Endothelial cell (in vitro differentiated cells): ENCODE results near the gene KDM4C. TPM values are rescaled to one million over a fixed set of nuclear protein-coding genes. Genes with fewer than 3 reads are reported as not detected.

Experiments
- DNase-seq: peaks from one replicate; pipeline ENCODE4 v3.0.0; 2021; ENCODE audit warnings: low spot score
- H3K27ac Mint-ChIP-seq: one replicate; pipeline ENCODE4 v1.8.0; 2021; ENCODE audit warnings: mixed read lengths, inconsistent platforms; ENCODE audit not compliant: unreplicated experiment
- H3K27me3 Mint-ChIP-seq: one replicate; pipeline ENCODE4 v1.8.0; 2021; ENCODE audit warnings: mild to moderate bottlenecking, moderate library complexity, mixed read lengths, inconsistent platforms; ENCODE audit not compliant: unreplicated experiment
- H3K36me3 Mint-ChIP-seq: one replicate; pipeline ENCODE4 v1.8.0; 2021; ENCODE audit warnings: mild to moderate bottlenecking, low read depth, mixed read lengths, inconsistent platforms; ENCODE audit not compliant: unreplicated experiment
- H3K4me1 Mint-ChIP-seq: one replicate; pipeline ENCODE4 v1.8.0; 2021; ENCODE audit warnings: mild to moderate bottlenecking, mixed read lengths, inconsistent platforms; ENCODE audit not compliant: unreplicated experiment
- H3K4me3 Mint-ChIP-seq: one replicate; pipeline ENCODE4 v1.8.0; 2021; ENCODE audit warnings: mild to moderate bottlenecking, mixed read lengths, inconsistent platforms; ENCODE audit not compliant: unreplicated experiment
- H3K9me3 Mint-ChIP-seq: one replicate; pipeline ENCODE4 v1.8.0; 2021; ENCODE audit warnings: mixed read lengths, inconsistent platforms; ENCODE audit not compliant: unreplicated experiment
- CTCF ChIP-seq: fragments of 200-600 bp; sonication (generic); IDR thresholded peaks from one replicate; pipeline ENCODE4 v1.5.0; 2021; ENCODE audit warnings: antibody characterized with exemption; ENCODE audit not compliant: unreplicated experiment
- total RNA-seq: library from RNA; stranded (reverse); fragmentation: NEBNext Ultra II Directional; extraction: Animal tissue kit (Norgen Biotek cat#: 25700); gene quantifications from one replicate; pipeline ENCODE4 v1.2.1, GENCODE V29; 2021; ENCODE audit not compliant: unreplicated experiment

The KDM4C gene
- total RNA-seq, 1 donor from 2014 or later: 21.0 TPM

GRCh38 chr9:6758498-6759184 lies 868 bp downstream of the KDM4C start:
- peak overlapping the region; percentile 95 for H3K4me3 Mint-ChIP-seq
- peaks cover 13% of the 10 kb centered on the region for H3K4me1 Mint-ChIP-seq
- peaks cover 10% of the 10 kb centered on the region for H3K27me3 Mint-ChIP-seq

GRCh38 chr9:6759185-6759977 lies 1.6 kb downstream of the KDM4C start:
- peaks cover 10% of the 10 kb centered on the region for H3K27me3 Mint-ChIP-seq
- DNase-seq: no peak
- peak overlapping the region; percentile 78 for H3K27ac Mint-ChIP-seq
- no peaks in the 10 kb centered on the region for H3K9me3 Mint-ChIP-seq
- no peak for TF ChIP-seq CTCF
- peak overlapping the region; percentile 95 for H3K4me3 Mint-ChIP-seq
- H3K36me3 Mint-ChIP-seq: no peaks in the 10 kb centered on the region
- H3K4me1 Mint-ChIP-seq: peaks cover 13% of the 10 kb centered on the region

More at GRCh38 chr9:6758498-6759184, 868 bp downstream of the KDM4C start:
- peak; percentile 40 for DNase-seq
- H3K27ac Mint-ChIP-seq: peak overlapping the region; percentile 78
- TF ChIP-seq CTCF: no peak
- H3K36me3 Mint-ChIP-seq: no peaks in the 10 kb centered on the region
- no peaks in the 10 kb centered on the region for H3K9me3 Mint-ChIP-seq

GRCh38 chr9:6761306-6761705 lies 3.5 kb downstream of the KDM4C start:
- TF ChIP-seq CTCF: no peak
- no peak for DNase-seq
- Mint-ChIP-seq H3K4me1 (peaks cover 13% of the 10 kb centered on the region), H3K27ac (no peak overlapping the region), H3K27me3 (peaks cover 10% of the 10 kb centered on the region), H3K4me3 (no peak overlapping the region), H3K9me3 (no peaks in the 10 kb centered on the region), H3K36me3 (no peaks in the 10 kb centered on the region)

GRCh38 chr9:6763244-6763643 lies 5.5 kb downstream of the KDM4C start:
- DNase-seq: no peak
- TF ChIP-seq CTCF: no peak
- Mint-ChIP-seq H3K27me3 (peaks cover 8% of the 10 kb centered on the region), H3K4me3 (no peak overlapping the region), H3K27ac (no peak overlapping the region), H3K4me1 (peaks cover 9% of the 10 kb centered on the region), H3K9me3 (no peaks in the 10 kb centered on the region), H3K36me3 (no peaks in the 10 kb centered on the region)

- Mint-ChIP-seq H3K27ac (no peak overlapping the region), H3K4me1 (peaks cover 4% of the 10 kb centered on the region), H3K9me3 (no peaks in the 10 kb centered on the region), H3K4me3 (no peak overlapping the region), H3K27me3 (peaks cover 6% of the 10 kb centered on the region), H3K36me3 (no peaks in the 10 kb centered on the region)
- no peak for TF ChIP-seq CTCF
- no peak for DNase-seq
These were observed 6.2 kb downstream of the KDM4C start for GRCh38 chr9:6764011-6764410.
